Neuronal stem cell (in vitro differentiated cells): ENCODE data around the gene WNT9B.

Experiments
- DNase-seq: peaks from one replicate; pipeline ENCODE4 v3.0.0-alpha.2; 2013; ENCODE audit warnings: low spot score
- H2AFZ ChIP-seq: one replicate; pipeline ENCODE4 v1.6.1; 2013; ENCODE audit warnings: mild to moderate bottlenecking, low read length, inconsistent platforms
- H2AK5ac ChIP-seq: 2 replicates; pipeline ENCODE4 v1.6.1; 2013; ENCODE audit warnings: low read depth, mild to moderate bottlenecking, inconsistent platforms, low read length, moderate library complexity, mixed read lengths
- H2BK120ac ChIP-seq: 2 replicates; pipeline ENCODE4 v1.6.1; 2013; ENCODE audit warnings: low read depth, mild to moderate bottlenecking, inconsistent platforms, low read length, moderate library complexity, mixed read lengths
- H2BK12ac ChIP-seq: one replicate; pipeline ENCODE4 v1.6.1; 2013; ENCODE audit warnings: low read length, inconsistent platforms
- H2BK15ac ChIP-seq: 2 replicates; pipeline ENCODE4 v1.6.1; 2013; ENCODE audit warnings: mild to moderate bottlenecking, low read length, inconsistent platforms, mixed read lengths
- H2BK5ac ChIP-seq: one replicate; pipeline ENCODE4 v1.6.1; 2013; ENCODE audit warnings: inconsistent platforms, mild to moderate bottlenecking, low read length, moderate library complexity
- H3K14ac ChIP-seq: one replicate; pipeline ENCODE4 v1.6.1; 2013; ENCODE audit warnings: low read length, inconsistent platforms
- H3K18ac ChIP-seq: 2 replicates; pipeline ENCODE4 v1.6.1; 2013; ENCODE audit warnings: low read length, inconsistent platforms
- H3K23ac ChIP-seq: 2 replicates; pipeline ENCODE4 v1.6.1; 2013; ENCODE audit warnings: low read depth, mild to moderate bottlenecking, mixed read lengths, low read length, inconsistent platforms; ENCODE audit not compliant: poor library complexity
- H3K27ac ChIP-seq: replicated peaks from 3 replicates; pipeline ENCODE4 v1.5.1; 2013; ENCODE audit warnings: low read length, inconsistent platforms
- H3K27me3 ChIP-seq, 3 experiments: 2 replicates each; pipeline ENCODE4 v1.6.1; 2013; ENCODE audit warnings: low read length in 3 of 3, mild to moderate bottlenecking in 2 of 3, inconsistent platforms in 1 of 3, low read depth in 1 of 3, mixed read lengths in 1 of 3, moderate library complexity in 1 of 3; ENCODE audit not compliant: control insufficient read depth in 3 of 3, insufficient read depth in 3 of 3
- H3K36me3 ChIP-seq, 2 donors: replicated peaks in 1 of 2; 2 replicates each; pipeline ENCODE4 v1.6.1; 2013; ENCODE audit warnings: low read length in 2 of 2; ENCODE audit not compliant: control insufficient read depth in 2 of 2, insufficient read depth in 2 of 2
- H3K4ac ChIP-seq: 2 replicates; pipeline ENCODE4 v1.6.1; 2013; ENCODE audit warnings: inconsistent platforms, mild to moderate bottlenecking, low read length, moderate library complexity
- H3K4me1 ChIP-seq, 2 donors: 1 replicate in 1 of 2; 2 replicates in 1 of 2; pipeline ENCODE4 v1.6.1; 2013; ENCODE audit warnings: low read length in 2 of 2, low read depth in 1 of 2; ENCODE audit not compliant: control insufficient read depth in 2 of 2, insufficient read depth in 1 of 2
- H3K4me2 ChIP-seq: one replicate; pipeline ENCODE4 v1.6.1; 2013; ENCODE audit warnings: mild to moderate bottlenecking, low read length, inconsistent platforms; ENCODE audit not compliant: insufficient read depth, poor library complexity, severe bottlenecking
- H3K4me3 ChIP-seq, 2 donors: 2 replicates each; pipeline ENCODE4 v1.5.1; 2013; ENCODE audit warnings: low read length in 2 of 2, mild to moderate bottlenecking in 2 of 2, inconsistent platforms in 1 of 2, moderate library complexity in 1 of 2
- H3K79me1 ChIP-seq: one replicate; pipeline ENCODE4 v1.6.1; 2013; ENCODE audit warnings: low read depth, mild to moderate bottlenecking, inconsistent platforms, low read length, moderate library complexity
- H3K9ac ChIP-seq: one replicate; pipeline ENCODE4 v1.6.1; 2013; ENCODE audit warnings: mild to moderate bottlenecking, low read depth, low read length, inconsistent platforms; ENCODE audit not compliant: poor library complexity
- H3K9me3 ChIP-seq, 2 donors: replicated peaks in 1 of 2; 2 replicates each; pipeline versions ENCODE3 to v1.6.1; 2013; ENCODE audit warnings: low read length in 2 of 2, mild to moderate bottlenecking in 2 of 2, inconsistent platforms in 1 of 2, low read depth in 1 of 2, mixed read lengths in 1 of 2, moderate library complexity in 1 of 2; ENCODE audit not compliant: control insufficient read depth in 2 of 2, insufficient read depth in 1 of 2
- H4K8ac ChIP-seq: one replicate; pipeline ENCODE4 v1.6.1; 2013; ENCODE audit warnings: low read depth, mild to moderate bottlenecking, inconsistent platforms, low read length, moderate library complexity
- H4K91ac ChIP-seq: one replicate; pipeline ENCODE4 v1.6.1; 2013; ENCODE audit warnings: low read length, low read depth, mild to moderate bottlenecking, inconsistent platforms; ENCODE audit not compliant: poor library complexity
- WGBS, 2 donors: extraction: QIAGEN DNeasy Blood & Tissue Kit; methylation state at CpG; one replicate each; pipeline ENCODE4 v1.1.7; 2013; ENCODE audit warnings: missing lambda C conversion rate in 2 of 2, mixed read lengths in 1 of 2; ENCODE audit not compliant: insufficient read length in 2 of 2, insufficient replicate concordance in 1 of 2; ENCODE audit errors: extremely low coverage in 2 of 2; 5-methylcytosine and 5-hydroxymethylcytosine counted together

Gene WNT9B

DNA sequence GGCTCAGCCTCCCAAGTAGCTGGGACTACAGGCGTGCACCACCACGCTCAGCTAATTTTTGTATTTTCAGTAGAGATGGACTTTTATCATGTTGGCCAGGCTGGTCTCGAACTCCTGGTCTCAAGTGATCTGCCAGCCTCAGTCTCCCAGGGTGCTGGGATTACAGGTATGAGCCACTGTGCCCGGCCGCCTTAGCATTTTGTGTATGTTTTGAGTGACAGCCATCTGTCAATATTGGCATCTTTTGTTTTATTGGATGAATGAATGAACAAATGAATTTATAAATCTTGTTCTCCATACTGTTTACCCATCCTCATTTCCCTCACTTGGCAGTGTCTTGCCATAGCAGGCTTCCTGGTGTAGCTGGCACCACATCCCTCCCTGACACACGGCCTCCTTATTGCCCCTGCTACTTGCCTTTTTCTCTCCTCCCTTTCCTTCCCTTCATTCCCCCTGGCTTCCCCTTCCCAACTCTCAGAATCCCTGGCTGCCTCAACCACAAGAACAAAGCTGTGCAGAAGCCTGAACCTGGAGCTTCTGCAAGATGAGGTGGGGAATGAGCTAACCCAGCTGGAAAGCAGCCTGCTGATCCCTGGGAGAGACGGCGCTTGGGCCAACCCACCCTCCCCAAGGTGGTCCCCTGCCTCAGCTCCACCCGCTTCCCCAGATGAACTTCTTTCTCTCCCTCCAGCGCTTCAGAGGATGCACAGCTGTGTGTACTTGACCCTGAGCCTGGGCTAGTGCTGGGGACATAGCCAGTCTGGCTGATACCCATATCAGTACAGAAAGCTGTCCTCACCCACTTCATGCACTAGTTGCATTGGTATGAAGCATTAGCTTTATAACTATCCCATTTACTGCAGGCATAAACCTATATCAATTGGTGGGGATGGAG lies 34.3 kb downstream of the WNT9B start:
- whole genome bisulfite sequencing, 2 donors: no CpG with 5 or more reads among the region's 10 CpGs
- Histone ChIP-seq H2BK5ac (no peak overlapping the region), H2BK15ac (no peak overlapping the region), H2BK12ac (no peak overlapping the region), H4K91ac (no peak overlapping the region), H3K27me3 (peaks cover 0 to 34% (median 0%) of the 10 kb centered on the region in 3 experiments), H3K23ac (no peak overlapping the region), H4K8ac (no peak overlapping the region), H3K79me1 (no peaks in the 10 kb centered on the region), H2BK120ac (no peak overlapping the region), H3K9ac (no peak overlapping the region), H2AFZ (no peak overlapping the region), H3K4ac (no peak overlapping the region), H3K18ac (no peak overlapping the region), H3K9me3 (no peaks in the 10 kb centered on the region), H3K14ac (no peak overlapping the region), H3K27ac (no peak overlapping the region), H3K4me3 (no peak overlapping the region), H3K4me1 (peaks cover 7 to 14% of the 10 kb centered on the region in 2 donors), H2AK5ac (no peak overlapping the region), H3K4me2 (no peak overlapping the region), H3K36me3 (no peaks in the 10 kb centered on the region)
- no peak for DNase-seq

DNA sequence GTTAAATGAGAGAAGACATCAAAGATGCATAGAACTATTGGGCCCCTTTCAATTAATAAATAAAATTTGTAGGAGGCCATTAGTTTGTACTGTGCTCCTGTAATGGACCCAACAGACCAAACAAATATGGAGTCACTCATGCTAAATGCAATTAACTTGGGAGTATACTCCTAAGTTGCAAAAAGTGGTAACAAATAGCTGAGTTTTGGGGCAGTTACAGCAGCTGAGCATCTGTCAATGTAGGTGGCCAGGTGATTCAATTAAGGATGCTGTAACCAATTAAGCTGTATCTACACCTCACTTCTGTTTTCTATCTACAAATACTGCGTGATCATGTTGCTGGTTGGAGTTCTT lies 34.9 kb downstream of the WNT9B start:
- no peak for DNase-seq
- peaks cover 0 to 36% (median 0%) of the 10 kb centered on the region in 3 experiments for H3K27me3 ChIP-seq

DNA sequence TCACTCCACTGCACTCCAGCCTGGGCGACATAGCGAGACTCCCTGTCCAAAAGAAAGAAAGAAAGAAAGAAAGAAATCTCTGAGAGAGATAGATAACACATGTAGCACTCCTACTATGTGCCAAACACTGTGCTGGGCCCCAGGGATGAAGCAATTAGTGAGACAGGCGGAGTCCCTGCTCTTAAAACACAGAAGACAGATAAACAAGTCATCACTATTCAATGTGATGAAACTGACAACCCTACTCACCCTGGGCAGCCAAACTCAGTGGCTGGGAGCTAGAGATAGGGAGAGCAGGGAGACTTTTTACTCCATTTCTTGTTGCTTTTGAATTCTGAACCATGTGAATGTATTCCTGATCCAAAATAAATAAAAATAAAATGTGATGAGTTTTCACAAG lies 36.3 kb downstream of the WNT9B start:
- H3K14ac ChIP-seq: no peak overlapping the region
- no peak overlapping the region for H4K8ac ChIP-seq
- DNase-seq: no peak
- H2BK15ac ChIP-seq: no peak overlapping the region
- no peak overlapping the region for H3K18ac ChIP-seq
- peaks cover 7 to 14% of the 10 kb centered on the region in 2 donors for H3K4me1 ChIP-seq
- no peak overlapping the region for H3K4me2 ChIP-seq
- H2BK5ac ChIP-seq: no peak overlapping the region
- H3K23ac ChIP-seq: no peak overlapping the region
- H3K79me1 ChIP-seq: no peaks in the 10 kb centered on the region
- no peaks in the 10 kb centered on the region for H3K9me3 ChIP-seq
- peaks cover 0 to 40% (median 0%) of the 10 kb centered on the region in 3 experiments for H3K27me3 ChIP-seq
- no CpG with 5 or more reads among the region's 3 CpGs for WGBS, 2 donors
- H2BK12ac ChIP-seq: no peak overlapping the region
- no peak overlapping the region for H2BK120ac ChIP-seq
- no peak overlapping the region for H3K4me3 ChIP-seq
- no peaks in the 10 kb centered on the region for H3K36me3 ChIP-seq
- no peak overlapping the region for H2AFZ ChIP-seq
- H4K91ac ChIP-seq: no peak overlapping the region
- H3K27ac ChIP-seq: no peak overlapping the region
- no peak overlapping the region for H3K9ac ChIP-seq
- H2AK5ac ChIP-seq: no peak overlapping the region
- no peak overlapping the region for H3K4ac ChIP-seq

More for the DNA sequence above, 34.9 kb downstream of the WNT9B start:
- Histone ChIP-seq H2BK120ac (no peak overlapping the region), H2BK12ac (no peak overlapping the region), H3K79me1 (no peaks in the 10 kb centered on the region), H3K27ac (no peak overlapping the region), H3K36me3 (no peaks in the 10 kb centered on the region), H3K4me3 (no peak overlapping the region), H3K9me3 (no peaks in the 10 kb centered on the region), H3K4me1 (peaks cover 7 to 14% of the 10 kb centered on the region in 2 donors), H3K14ac (no peak overlapping the region), H2AK5ac (no peak overlapping the region), H3K4ac (no peak overlapping the region), H3K23ac (no peak overlapping the region), H2BK15ac (no peak overlapping the region), H3K4me2 (no peak overlapping the region), H4K91ac (no peak overlapping the region), H2BK5ac (no peak overlapping the region), H3K9ac (no peak overlapping the region), H4K8ac (no peak overlapping the region), H3K18ac (no peak overlapping the region), H2AFZ (no peak overlapping the region)
- no CpG with 5 or more reads among the region's 1 CpG for WGBS, 2 donors

DNA sequence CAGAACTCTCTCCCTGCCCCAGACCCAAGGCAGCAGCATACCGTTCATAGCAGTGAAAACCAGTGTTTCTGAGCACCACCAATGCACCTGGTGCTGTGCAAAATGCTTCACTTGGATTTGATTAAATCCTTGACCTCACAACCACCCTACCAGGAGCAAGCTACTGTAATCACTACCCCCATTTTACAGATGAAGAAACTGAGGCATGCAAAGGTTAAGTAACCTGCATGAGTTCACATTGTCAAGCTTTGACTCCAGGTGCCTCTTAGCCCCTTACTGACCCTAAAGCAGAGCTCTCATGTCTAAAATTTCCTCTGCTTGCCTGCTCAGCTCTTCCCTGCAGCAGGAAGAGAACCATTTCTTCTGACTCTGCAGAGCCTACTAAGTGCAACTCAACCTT lies 37.3 kb downstream of the WNT9B start:
- no peak overlapping the region for H3K4me2 ChIP-seq
- no peak overlapping the region for H3K23ac ChIP-seq
- no peak overlapping the region for H3K18ac ChIP-seq
- DNase-seq: no peak
- no peaks in the 10 kb centered on the region for H3K36me3 ChIP-seq
- H3K79me1 ChIP-seq: no peaks in the 10 kb centered on the region
- no CpG with 5 or more reads among the region's 1 CpG for WGBS, 2 donors
- H2AFZ ChIP-seq: no peak overlapping the region
- no peaks in the 10 kb centered on the region for H3K9me3 ChIP-seq
- H3K14ac ChIP-seq: no peak overlapping the region
- no peak overlapping the region for H2BK15ac ChIP-seq
- no peak overlapping the region for H2BK12ac ChIP-seq
- H3K4me1 ChIP-seq: peaks cover 7 to 14% of the 10 kb centered on the region in 2 donors
- H3K4me3 ChIP-seq: no peak overlapping the region
- H2BK120ac ChIP-seq: no peak overlapping the region
- no peak overlapping the region for H4K8ac ChIP-seq
- H3K4ac ChIP-seq: no peak overlapping the region
- H2BK5ac ChIP-seq: no peak overlapping the region
- no peak overlapping the region for H3K9ac ChIP-seq
- H2AK5ac ChIP-seq: no peak overlapping the region
- H3K27ac ChIP-seq: no peak overlapping the region
- peaks cover 0 to 44% (median 0%) of the 10 kb centered on the region in 3 experiments for H3K27me3 ChIP-seq
- H4K91ac ChIP-seq: no peak overlapping the region
